ENCODE measurements around the gene FFAR4.

DNA sequence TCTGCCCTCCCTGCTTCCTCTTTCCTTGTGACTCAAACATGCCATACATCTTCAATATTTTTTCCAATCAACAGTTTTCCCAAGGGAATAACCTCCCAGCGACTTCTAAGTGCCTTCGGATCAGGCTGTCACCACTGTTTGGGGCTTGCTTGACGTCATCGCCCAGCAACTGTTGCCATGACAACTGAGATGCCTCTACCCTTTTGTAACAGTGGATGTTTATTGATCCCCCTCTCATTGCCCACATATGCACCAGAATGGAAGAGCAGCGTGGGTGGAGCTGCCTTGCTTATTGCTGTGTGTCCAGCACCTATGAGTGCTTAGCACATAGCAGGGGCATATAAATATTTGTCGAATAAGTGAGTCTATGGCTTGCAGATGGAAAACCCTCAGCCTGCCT lies 14.4 kb downstream of the FFAR4 start:
- TF ChIP-seq, protein P1, sequence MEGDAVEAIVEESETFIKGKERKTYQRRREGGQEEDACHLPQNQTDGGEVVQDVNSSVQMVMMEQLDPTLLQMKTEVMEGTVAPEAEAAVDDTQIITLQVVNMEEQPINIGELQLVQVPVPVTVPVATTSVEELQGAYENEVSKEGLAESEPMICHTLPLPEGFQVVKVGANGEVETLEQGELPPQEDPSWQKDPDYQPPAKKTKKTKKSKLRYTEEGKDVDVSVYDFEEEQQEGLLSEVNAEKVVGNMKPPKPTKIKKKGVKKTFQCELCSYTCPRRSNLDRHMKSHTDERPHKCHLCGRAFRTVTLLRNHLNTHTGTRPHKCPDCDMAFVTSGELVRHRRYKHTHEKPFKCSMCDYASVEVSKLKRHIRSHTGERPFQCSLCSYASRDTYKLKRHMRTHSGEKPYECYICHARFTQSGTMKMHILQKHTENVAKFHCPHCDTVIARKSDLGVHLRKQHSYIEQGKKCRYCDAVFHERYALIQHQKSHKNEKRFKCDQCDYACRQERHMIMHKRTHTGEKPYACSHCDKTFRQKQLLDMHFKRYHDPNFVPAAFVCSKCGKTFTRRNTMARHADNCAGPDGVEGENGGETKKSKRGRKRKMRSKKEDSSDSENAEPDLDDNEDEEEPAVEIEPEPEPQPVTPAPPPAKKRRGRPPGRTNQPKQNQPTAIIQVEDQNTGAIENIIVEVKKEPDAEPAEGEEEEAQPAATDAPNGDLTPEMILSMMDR (conservative IDR thresholded peaks at IDR 0.05; ENCODE audit: low read depth, low read length): no peak
- TF ChIP-seq EZH2 (IDR thresholded peaks at IDR 0.05; ENCODE audit: borderline replicate concordance, low read depth, low read length, poor library complexity, severe bottlenecking): no peak

All from A673 (cell line).